8988T (cell line): ENCODE results near the gene STIM1.

Source experiments
- DNase-seq: peaks from one replicate; pipeline ENCODE4 v3.0.0; 2011

STIM1 gene

DNA sequence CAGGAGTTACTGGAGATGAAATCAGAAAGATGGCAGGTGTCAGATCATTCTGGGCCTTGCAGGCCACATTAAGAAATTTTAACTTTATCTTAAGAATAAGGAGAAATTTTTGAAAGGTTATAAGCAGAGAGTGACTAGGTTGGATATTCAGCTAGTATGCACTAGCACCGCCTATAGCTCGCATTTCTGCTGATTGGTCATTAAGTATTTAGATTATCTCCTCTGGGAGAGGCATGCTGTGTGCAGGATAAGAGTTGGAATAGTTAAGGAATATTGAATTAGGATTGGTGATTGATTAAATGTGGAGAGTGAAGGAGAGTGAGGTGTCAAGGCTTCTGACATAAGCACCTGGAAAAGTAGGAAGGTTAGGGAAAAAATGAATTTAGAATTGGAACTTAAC lies 100.6 kb downstream of the STIM1 start:
- no peak for DNase-seq

DNA sequence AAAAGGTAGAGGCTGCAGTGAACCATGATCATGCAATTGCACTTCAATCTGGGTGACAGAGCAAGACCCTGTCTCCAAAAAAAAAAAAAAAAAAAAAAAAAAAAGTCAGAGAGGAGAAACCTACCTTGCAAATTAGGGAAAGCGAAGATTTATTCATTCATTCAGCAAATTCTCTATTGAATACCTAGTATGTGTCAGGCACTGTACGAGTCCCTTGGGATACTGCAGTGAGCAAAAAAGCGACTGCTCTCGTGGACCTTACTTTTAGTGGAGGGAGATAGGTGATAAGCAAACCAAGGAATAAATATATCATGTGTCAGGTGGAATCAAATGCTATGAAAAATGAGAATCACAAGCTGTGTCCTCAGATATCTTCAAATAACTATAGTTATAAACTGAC lies 101.3 kb downstream of the STIM1 start:
- no peak for DNase-seq

GRCh38 chr11:3957437-3957836 lies 102.0 kb downstream of the STIM1 start:
- no peak for DNase-seq

DNA sequence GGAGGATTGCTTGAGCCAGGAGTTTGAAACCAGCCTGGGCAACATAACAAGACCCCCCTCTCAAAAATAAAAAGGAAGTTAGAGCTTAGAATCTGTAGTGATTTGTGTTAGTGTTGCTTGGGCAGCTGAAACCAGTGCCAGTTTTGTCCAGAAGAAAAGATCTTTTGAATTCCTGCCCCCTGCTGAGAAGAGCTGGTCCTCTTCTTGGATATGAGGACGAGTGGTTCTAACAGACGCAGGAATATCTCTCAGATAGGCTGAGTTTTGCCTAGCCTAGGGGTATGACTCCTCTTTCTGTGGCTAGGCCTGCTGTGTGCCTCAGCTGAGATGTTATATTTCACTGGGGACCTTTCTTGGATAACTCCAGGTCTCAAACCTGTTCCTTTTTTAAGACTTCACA lies 102.8 kb downstream of the STIM1 start:
- DNase-seq: no peak

DNA sequence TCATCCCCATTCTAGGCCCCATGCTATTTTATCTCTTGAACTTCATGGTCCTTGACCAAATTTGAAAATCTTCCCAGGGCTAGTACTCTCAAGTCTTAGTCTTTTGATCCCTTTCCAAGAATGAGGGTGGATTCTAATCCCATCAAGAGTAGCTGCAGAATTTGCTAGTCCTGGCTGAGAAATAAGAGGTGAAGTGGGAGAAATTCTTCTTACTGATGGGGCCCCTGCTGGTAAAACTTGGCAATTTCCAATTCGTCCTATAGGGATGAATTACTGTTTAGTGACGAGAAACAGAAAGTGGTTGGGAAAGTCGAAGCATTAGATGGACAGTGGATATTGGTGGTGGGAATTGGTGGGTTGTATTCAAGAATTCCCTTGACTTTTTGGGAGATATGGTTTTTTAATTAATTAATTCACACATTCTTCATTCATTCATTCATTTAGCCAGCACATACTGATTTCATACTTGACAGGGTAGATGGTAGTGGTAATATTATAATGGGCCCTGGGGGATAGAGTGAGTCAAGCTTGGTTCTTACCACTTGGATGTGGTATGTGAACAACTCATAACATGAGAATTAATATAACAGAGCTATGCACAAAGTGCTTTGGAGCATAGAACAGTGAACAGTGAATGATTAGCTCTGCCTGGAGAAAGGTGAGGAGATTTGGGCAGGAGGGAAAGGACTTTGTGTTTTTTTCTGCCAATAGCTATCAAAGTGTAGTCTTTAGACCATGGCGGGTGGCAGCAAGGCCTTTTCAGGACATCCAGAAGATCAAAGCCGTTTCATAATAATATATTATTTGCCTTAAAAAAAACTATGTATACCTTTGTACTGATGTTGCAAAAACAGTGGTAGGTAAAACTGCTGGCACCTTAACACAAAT lies 103.8 kb downstream of the STIM1 start:
- DNase-seq: no peak

- DNase-seq: no peak
Observed at GRCh38 chr11:3959903-3960265, 104.4 kb downstream of the STIM1 start.

GRCh38 chr11:3962406-3962840 lies 107.0 kb downstream of the STIM1 start:
- no peak for DNase-seq

DNA sequence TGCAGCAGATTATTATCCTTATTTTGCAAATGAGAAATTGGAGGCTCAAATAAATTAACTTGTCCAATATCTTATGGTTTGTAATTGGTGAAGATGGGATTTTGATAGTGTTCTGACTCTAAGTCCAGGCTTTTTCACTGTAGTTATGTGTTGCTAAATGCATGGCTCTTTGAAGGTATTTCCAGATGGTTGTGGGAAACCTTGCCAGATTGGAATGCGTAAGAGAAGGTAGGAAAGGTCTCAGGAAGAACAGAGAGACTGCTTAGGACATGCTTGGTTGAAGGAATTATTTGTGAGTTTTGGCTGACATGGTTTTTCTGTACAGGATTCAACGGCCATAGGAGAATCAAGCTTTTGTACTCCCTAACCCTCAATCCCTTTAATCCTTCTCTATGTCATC lies 108.6 kb downstream of the STIM1 start:
- DNase-seq: no peak

DNA sequence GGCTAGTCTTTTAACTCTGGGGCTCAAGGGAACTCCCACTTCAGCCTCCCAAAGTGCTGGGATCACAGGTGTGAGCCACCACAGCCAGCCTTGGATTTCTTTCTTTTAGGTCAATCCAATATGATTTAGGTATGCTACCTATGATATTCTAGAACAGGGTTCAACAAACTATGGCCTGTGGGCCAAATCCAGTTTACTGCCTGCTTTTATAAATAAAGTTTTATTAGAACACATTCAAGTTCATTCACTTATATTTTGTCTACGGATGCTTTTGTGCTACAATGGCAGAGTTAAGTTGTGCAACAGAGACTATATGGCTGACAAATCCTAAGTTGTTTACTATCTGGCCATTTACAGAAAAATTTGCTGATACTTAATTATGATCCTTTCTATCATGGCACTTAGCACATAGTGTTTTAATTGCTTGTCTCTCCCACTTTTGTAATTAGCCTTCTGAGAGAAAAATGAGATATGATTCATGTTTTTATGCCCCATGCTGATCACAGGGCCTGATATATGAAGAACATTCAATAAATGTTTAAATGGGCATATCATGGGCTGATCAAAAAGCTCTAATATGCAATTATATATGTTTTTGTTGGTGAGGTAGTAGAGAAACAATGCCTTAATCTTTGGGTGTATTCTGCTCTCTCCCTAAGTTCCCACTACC lies 109.6 kb downstream of the STIM1 start:
- no peak for DNase-seq

DNA sequence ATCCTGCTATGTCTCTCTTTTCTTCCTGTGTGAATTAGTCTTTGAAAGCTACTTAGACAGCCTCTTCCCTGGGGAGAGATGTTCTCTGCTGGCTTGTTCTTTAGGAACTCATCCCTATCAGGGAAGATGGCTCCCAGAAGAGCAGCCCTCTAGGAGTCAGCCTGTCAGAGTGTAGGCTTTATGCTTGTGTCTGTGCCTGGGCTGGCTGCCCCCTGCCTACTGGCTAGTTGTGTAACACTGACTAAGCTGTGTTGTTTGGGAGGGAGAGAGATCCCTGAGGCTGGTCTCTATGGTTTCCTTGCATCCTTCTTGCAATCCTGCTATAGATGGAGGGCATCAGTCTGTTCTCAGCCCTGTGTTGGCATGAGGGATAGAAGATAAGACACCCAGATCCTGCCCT lies 112.2 kb downstream of the STIM1 start:
- no peak for DNase-seq

DNA sequence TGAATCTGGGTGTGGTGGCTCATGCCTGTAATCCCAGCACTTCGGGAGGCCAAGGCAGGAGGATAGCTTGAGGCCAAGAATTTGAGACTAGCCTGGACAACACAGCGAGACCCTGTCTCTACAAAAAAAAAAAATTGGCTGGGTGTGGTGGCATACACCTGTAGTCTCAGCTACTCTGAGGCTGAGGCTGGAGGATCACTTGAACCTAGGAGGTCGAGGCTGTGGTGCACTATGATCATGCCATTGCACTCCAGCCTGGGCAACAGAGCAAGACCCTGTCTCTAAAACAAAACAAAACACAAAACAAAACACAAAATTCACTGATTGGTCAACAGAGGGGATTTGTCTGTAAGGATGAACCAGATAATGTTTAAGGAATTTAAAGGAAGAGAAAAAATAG lies 113.7 kb downstream of the STIM1 start:
- no peak for DNase-seq

DNA sequence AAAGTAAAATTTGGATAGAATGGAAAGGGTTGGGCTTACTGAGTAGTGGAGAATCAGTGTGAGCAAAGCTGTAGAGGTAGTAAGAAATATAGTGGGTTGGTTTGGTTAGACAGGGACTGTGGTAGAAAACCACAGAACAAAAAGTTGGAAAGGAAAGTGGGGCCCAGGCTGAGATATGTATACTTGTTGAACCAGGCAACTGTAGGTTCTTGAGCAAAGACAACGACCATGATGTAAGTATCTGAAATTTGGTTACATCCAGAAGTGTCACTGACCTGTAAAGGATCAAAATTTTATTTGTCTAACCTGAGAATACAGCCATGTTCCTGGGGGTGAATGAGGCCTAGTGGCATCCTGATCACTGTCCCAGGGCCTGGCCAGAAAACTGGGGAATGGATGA lies 114.1 kb downstream of the STIM1 start:
- DNase-seq: no peak

DNA sequence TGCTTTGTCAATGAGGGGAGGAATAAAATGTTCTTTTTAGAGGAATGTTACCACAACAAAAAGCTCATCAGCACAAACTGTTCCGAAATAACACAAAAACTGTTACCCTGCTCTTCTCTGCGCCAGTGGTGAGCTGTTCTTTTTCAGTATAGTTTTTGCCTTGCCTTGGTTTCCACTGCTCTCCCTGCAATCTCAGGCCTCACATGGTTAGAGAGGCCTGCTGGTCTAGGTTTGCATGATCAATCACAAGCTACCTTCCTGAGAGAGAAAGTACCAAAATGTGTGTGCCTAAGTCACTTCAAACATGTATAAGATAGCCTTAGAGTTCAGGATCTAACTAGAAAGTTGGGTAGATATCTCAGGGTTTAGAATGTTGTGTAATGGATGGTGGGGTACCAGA lies 114.6 kb downstream of the STIM1 start:
- DNase-seq: no peak

DNA sequence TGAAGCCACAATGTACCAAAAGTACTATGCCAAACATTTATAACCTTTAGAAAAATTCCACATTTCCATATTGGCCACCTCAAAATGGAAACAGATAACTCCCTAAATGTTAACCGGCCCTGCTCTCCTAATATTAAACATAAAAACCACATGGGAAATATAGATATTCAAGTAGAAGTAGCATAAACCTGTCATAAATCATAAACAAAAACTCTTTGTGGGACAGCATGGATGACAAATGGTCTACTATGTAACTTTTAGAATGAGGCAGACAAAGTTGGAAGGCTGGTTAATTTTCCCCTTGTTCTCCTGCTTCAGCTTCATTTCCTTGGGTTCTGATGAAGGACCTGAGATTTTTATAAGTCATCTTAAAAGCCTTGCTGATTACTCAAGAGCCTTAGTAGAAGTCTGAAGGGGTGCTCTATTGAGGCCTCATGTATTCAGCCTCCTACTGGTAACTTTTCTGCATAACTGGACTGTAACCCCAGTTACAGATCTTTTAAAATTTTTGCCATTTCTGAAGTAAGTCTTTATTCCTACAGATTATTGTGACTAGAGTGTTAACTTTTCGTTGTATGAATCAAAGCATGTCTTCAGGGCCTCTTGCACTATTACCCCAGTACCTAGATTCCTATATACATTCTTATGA lies 116.4 kb downstream of the STIM1 start:
- DNase-seq: no peak

DNA sequence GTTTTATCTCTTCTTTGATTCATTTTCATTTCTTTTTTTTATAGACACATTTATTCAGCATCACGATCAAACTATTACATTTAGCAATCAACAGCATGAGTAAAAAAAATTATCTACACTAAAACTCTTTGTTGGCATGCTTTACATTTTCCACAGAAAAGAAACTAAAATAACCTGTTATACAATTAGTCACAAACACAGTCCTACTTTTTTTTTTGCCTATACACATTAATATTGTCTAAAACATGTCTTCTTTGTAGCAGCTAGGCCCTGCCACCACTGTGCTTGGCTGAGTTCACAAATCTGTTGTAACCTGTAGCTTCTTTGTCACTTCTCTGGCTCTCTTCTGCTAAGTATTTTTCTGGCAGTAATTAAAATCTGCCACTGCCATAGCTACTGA lies 117.0 kb downstream of the STIM1 start:
- no peak for DNase-seq

DNA sequence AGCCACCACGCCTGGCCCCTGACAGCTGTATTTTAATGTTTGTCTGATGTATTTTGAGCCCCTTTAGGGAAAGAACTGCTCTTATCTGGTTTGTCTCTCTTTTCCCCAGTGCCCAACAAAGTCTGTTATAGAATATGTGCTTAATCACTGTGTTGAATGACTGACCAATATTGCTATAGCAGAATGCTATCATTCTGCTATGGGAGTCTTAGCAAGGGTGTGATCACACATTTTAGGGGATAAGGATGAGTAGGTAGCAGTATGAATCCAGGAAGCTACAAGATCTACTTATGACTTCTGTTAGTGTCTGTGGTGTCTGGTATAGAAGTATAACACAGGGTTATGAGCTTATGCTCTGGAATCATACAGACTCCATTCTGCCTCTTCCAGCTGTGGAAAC lies 121.6 kb downstream of the STIM1 start:
- DNase-seq: no peak

DNA sequence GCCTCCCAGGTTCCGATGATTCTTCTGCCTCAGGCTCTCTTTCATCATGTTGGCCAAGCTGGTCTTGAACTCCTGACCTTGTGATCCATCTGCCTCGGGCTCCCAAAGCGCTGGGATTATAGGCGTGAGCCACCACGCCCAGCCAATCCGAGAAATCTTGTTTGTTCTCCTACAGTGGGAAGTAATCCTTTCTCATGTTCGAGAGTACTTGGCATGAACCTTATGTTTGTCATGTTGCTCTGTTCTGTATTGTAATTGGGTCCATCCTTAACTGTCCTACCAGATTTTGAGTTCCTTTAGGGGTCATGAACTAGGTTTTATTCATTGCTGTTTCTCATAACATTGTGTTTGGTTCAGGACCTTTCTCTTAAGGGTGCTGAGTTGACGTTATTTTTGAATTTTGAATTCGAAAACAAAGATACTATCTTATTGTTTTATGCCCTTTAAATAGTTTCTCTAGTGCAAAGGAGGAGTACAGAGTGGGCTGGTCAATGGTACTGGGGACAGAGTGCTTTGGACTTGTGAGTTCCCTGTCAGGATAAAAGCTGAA lies 125.7 kb downstream of the STIM1 start:
- no peak for DNase-seq

DNA sequence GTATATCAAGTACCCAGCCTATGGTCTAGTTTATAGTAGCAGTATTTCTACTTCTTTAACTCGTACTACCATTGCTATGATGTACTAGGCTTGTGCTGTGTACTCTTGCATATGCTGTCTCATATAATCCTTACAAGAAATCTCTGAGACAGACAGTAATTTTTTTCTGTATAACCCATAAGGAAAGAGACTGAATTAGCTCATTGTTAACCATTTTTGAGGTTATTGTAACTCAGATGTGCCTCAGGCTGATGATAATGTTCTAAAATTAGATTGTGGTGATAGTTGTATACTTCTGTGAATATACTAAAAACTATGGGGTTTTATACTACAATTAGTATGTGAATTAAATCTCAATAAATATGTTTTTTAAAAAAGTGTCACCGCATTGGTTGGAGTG lies 127.0 kb downstream of the STIM1 start:
- no peak for DNase-seq

DNA sequence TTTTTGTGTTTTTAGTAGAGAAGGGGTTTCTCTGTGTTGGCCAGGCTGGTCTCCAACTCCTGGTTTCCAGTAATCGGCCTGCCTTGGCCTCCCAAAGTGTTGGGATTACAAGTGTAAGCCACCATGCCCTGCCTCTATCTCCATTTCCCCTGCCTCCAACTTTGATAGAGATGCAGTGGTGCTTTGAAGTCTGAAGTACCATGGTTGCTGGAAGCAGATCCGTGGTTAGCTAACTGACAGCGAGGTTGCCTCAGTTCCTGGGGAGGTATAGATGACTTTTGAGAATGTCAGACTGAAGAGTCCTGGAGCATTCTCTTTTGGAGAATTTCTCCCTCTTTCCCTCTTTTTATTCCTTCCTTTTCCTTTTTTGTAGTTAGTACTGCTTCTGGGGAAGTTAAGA lies 127.6 kb downstream of the STIM1 start:
- no peak for DNase-seq

DNA sequence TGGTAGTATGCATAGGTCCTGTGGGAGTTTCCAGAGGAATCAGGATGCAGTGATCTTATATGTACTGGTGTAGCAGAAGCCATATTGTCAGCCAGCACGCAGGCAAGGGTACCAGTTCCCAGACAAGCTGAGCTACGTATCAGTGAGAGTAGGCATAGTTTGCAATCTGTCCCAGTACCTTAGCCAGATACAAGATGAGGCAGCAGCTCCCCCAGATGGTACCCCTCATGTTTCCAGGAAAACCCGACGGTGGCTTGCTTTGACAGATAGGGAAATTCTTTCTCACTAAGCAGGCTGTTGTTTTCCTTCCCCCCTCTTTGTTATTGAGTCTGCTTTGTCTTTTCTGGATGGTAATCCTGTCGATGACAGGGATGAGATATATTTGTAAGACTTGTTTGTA lies 129.4 kb downstream of the STIM1 start:
- no peak for DNase-seq

GRCh38 chr11:3985631-3986030 lies 130.2 kb downstream of the STIM1 start:
- no peak for DNase-seq

- no peak for DNase-seq
Observed at GRCh38 chr11:3986301-3986700, 130.8 kb downstream of the STIM1 start.

DNA sequence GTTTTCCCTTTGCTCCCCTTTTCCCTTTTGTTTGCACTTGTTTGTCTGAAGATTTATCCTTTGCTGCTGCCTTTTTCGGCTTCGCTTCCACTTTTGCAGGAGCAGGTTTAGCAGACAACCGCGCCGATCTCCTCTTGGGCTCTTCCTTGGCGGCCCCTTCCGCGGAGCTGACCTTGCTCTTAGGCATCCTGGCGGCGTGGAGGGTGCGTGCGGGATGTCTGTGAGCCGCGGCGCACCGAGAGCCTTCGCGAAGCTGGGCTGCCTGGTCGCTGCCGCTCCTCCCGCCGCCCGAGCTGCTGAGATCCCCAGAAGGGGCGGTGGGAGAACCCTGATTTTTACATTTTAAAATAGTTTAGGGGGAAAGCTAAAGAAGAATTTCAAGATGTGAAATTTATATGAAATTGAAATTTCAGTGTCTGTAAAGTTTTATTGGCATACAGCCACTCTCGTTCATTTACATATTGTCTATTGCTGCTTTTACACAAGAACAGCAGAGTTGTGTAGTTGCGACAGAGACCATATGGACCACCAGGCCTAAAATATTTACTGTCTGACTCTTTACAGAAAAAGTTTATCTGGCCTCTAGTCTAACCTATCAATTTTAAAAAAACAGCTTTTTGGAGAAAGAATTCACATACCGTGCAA lies 133.9 kb downstream of the STIM1 start:
- DNase-seq: no peak
